HPDE6-E6E7 (cell line): ENCODE measurements around the gene RNF17.
"Not testable (repeated sequence)": the region's sequence is repeated elsewhere in the genome, so short reads cannot be mapped to it uniquely, and the experiment has no call there.

Experiments used
- DNase-seq: peaks from one replicate; pipeline ENCODE4 v3.0.0; 2011; ENCODE audit warnings: missing footprints; ENCODE audit errors: extremely low spot score

Gene RNF17

DNA sequence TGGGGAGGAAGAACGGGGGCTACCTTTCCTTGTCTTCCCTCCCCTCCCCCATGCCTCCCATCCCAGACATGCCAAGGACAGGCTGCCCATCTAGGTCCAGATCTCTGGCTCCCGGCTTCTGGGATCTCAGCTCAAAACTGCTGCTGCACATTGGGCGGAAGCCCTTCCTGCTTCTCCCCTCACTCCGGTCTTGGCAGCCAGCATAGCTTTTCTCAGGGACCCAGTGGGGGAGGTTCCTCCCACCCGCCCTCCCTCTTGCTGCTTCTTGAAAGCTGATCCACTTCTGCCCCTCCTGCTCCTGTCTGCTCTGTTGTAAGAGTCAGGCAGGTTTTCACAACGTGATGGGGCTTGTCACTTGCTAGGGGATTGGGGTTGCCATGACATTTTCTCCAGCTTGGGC lies 21.7 kb upstream of the RNF17 start:
- DNase-seq = no peak

DNA sequence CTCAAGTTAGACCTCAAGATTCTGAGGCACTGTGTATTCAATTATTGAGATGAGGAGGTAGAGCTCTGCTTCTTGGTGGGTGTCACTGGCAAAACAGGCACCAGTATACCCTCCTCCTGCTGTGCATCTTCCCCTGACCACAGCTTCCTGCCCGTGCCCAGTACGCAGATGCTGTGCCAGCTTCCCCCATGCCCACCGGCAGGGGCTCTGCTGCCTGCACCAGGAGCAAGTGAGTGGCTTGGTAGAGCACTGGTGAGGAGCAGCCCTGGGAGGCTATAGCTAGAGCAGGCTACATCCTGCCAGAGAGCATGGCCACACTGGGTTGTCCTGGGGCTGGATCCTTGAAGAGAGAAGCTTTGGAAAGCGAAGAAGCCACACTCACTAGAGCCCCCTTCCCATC lies 21.0 kb upstream of the RNF17 start:
- no peak for DNase-seq

DNA sequence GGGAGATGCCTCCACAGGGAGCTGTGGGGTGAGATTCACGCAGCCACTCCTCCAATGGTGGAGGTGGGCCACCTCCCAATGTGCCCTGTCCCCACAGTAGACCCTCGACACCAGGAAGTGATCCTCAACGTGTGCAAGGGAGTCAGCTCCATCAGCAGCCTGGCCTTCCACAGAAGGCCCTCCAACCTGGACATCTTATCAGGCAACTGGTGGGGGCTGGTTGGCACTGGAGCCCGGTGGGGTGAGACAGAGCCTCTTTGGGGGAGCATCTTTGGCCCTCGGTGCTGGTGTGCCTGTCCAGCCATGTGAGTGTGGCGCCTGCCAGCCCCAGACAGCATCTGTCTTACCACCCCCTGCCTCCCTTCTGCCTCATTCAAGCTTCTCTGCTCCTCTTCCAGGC lies 19.7 kb upstream of the RNF17 start:
- no peak for DNase-seq

DNA sequence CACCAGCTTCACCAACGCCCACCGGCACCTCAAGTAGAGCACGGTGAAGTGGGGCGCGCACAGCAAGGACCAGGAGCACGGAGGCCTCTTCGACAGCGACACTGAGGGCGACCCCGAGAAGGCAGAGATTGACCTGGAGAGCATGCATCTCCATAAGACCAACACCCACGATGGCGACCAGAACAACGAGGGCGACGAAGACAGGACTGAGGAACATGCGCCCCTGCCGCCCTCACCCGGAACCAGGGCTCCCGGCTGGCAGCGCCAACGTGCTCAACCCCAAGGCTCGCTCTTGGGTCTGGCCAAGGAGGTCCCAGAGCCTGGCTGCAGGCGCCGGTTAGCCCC lies 18.5 kb upstream of the RNF17 start:
- DNase-seq = no peak

DNA sequence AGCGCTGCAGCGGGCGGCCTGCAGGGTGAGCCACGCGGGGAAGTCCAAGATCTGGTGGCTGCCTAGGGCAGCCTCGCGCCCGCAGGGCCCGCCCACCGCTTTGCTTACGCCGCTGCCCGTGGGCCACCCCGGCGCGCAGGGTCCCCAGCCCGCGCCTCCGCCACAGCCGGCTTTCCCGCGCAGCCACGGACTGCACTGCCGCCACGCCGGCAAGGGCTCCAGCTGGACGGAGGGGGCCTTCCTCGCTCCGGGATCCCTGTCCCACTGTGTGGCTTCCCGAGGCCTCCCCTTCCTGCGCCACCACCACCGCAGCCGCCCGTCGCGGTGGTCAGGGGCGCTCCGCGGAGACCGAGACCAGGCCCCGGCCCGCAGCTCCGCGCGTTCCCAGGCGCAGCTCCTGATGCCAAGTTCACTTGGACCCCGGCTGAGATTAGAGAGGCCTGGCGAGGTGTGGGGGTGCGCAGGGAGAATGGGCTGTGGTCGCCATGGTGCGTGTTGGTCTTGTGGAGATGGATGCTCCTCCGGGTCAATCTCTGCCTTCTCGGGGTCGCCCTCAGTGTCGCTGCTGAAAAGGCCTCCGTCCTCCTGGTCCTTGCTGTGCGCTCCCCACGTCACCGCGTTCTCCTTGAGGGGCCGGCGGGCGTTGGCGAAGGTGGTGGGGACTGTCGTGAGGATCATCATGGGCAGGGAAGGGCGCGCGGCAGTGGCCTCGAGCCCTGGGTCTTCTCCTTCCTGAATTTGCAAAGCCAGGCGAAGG lies 17.9 kb upstream of the RNF17 start:
- DNase-seq = no peak

DNA sequence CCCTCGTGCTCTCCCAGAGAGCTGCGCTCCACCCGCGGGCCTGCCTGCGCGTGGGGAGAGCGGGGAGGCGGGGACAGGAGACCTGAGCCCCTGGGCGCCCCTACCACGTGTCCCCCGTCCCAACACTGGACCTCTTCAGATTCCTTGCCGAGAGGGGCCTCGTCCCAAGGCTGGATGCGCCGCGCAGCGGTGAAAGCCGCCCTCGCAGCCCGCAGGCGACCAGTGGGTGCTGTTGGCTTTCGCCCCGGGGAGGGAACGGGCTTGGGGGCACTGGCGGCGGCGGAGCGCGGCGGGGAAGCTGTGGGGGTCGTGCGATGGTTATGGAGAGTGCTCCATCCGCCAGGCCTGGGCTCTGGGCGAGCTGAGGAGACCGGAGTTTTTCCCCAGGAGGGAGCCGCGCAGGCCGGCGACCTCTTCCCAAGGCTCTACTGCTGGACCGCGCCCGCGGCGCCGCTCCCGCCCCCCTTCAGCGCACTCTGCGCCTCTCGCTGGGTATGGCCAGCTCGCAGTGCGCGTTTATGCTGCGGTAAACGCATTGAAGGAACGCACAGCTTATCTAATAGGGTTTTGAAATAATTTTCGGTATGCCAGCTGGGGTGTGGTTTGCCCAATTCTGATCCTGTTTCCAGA lies 17.2 kb upstream of the RNF17 start:
- DNase-seq = no peak

DNA sequence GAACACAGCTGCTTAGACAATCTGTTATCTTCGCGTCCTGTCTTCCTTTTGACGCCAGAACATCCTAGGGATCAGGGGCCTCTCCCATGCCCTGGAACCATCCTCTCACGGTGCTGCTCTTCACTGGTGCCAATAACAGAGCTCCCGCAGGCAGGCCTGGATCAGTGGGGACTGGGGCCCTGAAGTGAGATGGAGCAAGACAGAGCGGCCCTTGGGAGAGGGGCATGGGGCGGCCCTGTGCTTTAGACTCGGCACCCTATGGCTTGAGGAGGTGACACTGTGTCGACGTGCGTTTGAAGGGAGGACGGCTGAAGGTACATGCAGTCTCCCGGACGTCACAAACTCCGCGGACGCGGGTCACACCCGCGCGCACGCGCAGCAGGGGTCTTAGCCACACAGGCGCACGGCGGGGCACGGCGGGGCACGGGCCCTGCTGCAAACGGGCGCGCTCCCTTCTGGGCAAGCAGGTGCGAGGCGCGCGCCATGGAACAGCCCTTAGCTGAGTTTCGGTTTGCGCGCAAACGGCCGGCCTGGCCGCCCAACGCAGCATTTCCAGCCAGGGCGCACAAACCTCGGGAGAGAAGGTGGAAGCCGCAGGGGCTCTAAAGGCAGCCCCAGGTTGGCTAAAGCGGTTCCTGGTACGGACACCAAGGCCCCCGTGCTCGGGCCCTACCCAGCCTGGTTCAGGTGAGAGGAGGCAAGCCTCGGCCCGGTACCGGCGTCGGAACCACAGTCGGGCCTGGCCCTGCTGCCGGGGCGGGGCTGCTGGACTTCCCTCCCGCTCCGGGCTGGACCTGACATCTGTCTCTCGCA lies 16.5 kb upstream of the RNF17 start:
- no peak for DNase-seq

DNA sequence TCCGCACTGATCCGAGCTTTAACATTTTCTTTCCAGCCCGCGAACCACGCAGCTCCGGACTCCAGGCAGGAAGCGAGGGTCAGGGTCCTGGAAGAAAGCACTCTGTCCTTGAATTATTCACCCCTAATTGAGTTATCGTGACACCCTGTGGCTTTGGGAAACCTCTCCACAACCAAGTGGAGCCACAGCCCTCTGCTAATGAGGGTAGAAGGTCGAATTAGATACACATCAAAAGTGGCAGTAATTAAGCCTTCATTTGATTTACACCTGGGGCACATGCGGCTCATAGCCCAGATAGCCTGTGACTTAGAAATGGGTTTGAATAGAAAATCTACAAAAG lies 15.9 kb upstream of the RNF17 start:
- DNase-seq = no peak

DNA sequence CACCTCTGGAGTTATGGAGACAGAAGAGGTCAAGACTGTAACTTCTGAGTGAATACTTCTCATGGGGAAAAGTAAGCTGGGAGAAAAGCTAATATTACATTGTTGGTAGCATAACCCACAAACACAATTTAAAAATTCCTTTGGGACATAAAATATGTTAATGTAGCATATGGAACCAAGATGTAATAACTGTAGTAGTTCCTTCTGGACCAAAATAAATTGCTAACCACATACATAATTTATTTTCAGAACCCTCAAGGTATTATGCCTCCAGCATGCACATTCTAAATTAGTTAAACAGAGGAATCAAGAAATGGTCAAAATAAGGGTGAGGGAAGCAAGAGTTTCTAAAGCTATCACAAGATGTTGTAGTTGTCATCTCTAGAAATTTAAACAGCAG lies 4.8 kb upstream of the RNF17 start:
- DNase-seq = no peak

DNA sequence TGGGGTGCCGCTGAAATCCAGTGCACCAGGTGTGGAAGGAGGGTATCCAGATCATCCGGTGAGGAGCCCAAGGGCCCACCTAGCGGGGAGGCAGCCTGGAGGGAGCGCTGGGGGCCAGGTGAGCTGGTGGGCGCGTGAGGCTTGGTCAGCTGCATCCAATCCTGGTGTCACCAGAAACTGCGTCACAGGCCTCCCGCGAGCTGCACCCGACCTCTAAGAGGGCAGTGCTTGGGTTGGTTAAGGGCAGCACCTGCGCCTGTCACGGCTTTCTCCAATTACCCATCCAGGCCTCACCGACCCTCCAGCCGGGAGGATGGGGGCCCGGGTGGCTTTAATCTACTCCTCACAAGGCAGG lies 284 bp downstream of the RNF17 start:
- DNase-seq = no peak

DNA sequence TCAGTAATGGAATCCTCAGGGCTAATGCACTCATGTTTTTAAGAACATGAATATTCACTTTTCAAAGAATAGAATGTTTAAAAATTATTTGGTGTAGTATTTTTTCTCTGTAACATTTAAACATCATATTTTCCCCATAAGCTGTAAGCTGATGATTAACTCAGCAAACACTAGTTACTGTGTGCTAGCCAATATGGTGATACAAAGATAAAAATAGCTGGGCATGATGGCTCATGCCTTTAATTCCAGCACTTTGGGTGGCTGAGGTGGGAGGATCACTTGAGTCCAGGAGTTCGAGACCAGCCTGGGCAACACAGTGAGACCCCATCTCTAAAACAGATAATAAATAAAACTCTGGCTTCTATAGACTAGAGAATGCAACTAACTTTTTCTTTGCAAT lies 13.2 kb downstream of the RNF17 start:
- DNase-seq = no peak

DNA sequence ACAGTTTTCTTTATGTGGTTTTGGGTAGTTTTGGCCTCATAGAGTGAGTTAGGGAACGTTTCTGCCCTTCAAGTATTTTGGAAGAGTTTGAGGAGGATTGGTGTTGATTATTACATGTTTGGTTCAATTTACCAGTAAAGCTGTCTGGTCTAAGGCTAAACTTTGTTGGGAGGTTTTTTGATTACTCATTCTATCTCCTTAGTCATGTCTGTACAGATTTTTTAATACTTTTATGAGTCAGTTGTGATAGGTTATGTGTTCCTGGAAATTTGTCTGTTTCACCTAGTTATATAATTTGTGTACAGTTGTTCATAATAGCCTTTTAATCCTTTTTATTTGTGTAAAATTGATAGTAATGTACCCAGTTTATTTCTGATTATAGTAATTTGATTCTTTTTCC lies 20.4 kb downstream of the RNF17 start:
- DNase-seq = peak; percentile 1

DNA sequence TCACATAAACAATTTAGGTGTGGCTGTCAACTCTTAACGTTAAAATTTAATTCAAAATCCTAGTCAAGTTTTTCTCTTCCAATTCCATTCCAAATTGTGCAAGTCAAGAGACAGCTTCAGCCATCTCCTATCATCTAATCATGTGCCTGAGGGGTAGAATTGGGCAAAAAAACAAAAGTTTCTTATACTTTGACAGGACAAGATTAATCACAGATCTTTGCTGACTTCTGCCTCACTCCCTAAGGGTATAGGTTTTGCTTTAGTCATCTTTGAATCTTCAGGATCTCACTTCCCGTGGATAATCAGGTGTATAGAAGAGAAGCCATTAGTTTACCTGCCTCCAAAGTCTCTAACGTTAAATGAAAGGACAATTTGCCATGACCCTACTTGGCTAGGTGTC lies 24.6 kb downstream of the RNF17 start:
- DNase-seq = no peak

DNA sequence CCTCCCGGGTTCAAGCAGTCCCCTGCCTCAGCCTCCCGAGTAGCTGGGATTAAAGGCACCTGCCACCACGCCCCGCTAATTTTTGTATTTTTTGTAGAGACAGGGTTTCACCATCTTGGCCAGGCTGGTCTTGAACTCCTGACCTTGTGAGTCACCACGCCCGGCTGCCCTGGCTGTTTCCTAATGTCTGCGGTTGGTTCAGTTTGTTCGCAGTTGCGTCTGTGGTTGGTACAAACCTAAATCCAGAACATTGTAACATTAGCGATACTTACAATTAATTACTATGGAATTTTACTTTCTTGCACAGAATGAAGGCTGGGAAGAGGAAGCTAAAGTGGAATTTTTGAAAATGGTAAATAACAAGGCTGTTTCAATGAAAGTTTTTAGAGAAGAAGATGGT lies 38.1 kb downstream of the RNF17 start:
- peak; percentile 1 for DNase-seq

DNA sequence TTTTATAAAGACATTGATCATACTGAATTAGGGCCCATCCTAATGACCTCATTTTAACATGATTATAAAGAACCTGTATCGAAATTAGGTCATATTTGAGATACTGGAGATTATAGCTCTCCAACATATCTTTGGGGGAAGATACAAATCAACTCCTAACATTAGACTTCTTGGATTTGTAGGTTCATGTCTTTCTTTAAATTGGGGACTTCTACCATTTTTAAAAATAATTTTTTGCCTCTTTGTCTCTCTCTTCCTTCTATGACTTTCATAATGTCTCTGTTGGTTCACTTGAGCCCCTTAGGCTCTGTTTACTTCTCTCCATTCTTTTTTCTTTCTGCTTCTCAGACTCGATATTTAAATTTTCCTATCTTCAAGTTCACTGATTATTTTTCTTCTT lies 57.2 kb downstream of the RNF17 start:
- no peak for DNase-seq

DNA sequence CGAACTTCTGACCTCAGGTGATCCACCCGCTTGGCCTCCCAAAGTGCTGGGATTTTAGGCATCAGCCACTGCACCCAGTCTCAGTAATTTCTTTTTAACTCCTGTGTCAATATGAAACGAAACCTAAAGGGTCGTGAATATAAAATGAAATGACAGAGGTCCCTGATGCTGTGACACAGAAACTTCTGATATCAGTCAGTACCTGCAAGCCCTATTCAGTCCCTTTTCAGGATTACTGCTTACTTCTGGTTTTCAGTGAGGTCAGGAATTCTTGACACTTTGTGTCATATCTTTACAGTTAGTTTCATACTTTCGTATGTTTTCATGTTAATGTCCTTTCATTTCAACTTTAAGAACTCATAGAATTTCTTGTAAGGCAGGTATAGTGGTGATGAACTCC lies 58.7 kb downstream of the RNF17 start:
- no peak for DNase-seq

DNA sequence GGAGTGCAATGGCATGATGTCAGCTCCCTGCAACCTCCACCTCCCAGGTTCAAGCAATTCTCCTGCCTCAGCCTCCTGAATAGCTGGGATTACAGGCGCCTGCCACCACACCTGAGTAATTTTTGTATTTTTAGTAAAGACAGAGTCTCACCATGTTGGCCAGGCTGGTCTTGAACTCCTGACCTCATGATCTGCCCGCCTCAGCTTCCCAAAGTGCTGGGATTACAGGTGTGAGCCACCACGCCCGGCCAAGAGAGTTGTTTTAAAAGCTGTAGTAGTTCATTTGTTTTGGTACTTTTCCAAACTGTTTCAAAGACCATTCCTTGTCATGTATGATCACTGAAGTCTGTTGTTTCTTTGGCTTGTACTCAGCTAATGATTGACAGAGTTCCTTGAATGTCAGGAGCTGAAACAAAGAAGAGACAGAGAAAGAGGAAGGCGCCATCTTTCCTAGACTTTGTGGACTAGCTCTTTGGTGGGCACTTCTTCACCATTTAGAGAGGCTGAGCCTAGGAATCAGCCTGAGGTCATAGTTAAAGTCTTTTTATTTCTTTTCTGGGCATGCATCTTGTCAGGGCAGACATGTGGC lies 59.2 kb downstream of the RNF17 start:
- DNase-seq = not testable (repeated sequence)

DNA sequence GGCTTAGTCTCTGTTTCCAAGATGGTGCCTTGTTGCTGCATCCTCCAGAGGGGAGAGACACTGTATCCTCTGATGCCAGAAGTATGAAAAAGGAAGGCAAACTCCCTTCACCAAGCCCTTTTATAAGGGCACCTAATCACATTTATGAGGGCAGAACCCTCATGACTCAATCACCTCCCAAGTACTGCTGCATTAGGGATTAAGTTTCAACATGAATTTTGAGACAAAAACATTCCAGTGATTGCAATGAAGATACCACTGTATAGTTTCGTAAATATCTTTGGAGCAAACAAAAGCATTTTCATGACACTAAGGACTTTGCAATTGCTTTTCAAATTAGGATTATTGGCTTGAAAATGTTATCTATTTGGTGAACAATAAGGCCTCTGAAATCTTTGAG lies 63.8 kb downstream of the RNF17 start:
- no peak for DNase-seq

DNA sequence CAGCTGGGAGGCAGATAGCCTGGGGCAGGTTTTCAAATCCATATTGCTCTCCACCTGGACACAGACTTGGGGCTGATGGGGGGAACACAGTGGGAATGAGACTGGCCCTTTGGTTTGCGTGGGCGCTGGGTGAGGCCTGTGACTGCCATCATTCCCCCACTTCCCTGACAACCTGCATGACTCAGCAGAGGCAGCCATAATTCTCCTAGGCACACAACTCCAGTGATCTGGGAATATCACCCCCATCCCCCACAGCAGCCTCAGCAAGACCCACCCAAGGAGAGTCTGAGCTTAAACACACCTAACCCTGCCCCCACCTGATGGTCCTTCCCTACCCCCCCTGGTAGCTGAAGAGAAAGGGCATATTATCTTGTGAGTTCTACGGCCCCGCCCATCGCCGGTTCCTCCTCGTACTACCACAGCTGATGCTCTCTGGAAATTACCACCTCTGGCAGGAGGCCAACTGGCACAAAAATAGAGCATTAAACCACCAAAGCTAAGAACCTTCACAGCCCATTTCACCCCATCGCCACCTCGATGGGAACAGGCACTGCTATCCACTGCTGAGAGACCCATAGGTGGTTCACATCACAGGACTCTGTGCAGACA lies 71.0 kb downstream of the RNF17 start:
- no peak for DNase-seq

DNA sequence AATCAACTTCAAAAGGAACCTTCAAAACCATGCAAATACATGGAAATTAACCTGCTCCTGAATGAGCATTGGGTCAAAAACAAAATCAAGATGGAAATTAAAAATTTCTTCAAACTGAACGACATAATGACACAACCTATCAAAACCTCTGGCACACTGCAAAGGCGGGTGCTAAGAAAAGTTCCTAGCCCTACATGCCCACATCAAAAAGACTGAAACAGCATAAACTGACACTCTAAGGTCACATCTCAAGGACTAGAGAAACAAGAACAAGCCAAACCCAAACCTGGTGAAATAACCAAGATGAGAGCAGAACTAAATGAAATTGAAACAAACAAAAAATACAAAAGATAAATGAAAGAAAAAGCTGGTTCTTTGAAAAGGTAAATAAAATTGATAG lies 73.6 kb downstream of the RNF17 start:
- DNase-seq = not testable (repeated sequence)

DNA sequence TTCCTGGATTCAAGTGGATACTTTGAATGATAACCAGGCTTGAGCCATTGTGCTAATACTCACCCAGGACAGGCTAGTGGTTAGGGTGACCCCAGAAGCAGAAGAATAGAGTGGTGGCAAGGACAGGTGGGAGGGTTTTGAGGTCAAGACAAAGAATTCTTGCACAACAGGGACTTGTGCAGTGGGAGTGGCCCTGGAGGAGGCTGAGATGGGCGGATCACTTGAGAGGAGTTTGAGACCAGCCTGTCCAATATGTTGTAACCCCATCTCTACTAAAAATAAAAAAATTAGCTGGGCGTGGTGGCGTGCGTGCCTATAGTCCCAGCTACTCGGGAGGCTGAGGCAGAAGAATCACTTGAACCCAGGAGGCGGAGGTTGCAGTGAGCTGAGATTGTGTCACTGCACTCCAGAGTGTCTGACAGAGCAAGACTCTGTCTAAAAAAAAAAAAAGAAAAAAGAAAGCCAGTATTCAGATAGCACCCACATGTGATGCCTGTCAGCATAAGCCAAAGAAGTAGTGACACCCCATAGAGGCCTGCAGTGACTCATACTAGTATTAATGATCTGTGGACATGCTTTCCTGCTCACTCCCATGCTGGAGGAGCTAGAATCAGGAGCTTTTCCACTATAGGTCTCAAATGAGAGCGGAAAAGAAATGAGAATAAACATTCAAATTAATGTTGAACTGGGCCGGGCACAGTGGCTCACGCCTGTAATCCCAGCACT lies 78.7 kb downstream of the RNF17 start:
- DNase-seq = peak; percentile 9

DNA sequence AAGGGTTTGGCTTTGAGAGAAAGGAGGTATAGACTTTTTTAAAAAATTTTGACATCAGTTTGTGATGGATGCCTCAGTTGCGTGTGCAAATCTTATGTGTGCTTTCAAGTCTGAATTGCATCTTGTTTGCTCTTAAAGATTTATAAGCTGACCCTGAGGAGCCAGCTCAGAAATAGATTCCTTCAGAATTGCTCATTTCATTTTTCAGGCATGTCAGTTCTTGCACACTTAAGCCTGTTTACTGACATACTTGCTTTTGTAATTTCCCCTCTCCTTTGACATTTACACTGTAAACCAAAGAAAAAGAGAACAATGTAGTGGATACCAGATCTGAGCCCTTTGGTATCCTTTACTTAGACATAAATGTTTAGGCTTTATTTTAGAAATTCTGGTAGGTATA lies 87.6 kb downstream of the RNF17 start:
- peak; percentile 21 for DNase-seq
